ENCODE results near the gene OR1L6.

GRCh38 chr9:122791872-122792669 lies 50.0 kb downstream of the OR1L6 start:
- TF ChIP-seq MAX (IDR thresholded peaks at IDR 0.05; ENCODE audit: low read depth, low read length): no peak
- TF ChIP-seq CTCF (IDR thresholded peaks at IDR 0.05; ENCODE audit: low read depth, low read length): no peak
- TF ChIP-seq POLR2A (IDR thresholded peaks at IDR 0.05; ENCODE audit: extremely low read depth, insufficient read length): no peak
